NCI-H128 (cell line): ENCODE results near the gene SEPTIN5.
"Not testable (repeated sequence)": the region's sequence is repeated elsewhere in the genome, so short reads cannot be mapped to it uniquely, and the experiment has no call there.

Experiments used
- DNase-seq: peaks from one replicate; lab custom pipeline; 2025; ENCODE audit not compliant: unreplicated experiment; lab: John Stamatoyannopoulos, UW

SEPTIN5 gene

GRCh38 chr22:19719488-19720021, 5.3 kb downstream of the SEPTIN5 start:
- no peak for DNase-seq

- DNase-seq = no peak
Observed at GRCh38 chr22:19720150-19720827, 6.0 kb downstream of the SEPTIN5 start.

GRCh38 chr22:19720999-19721329, 6.7 kb downstream of the SEPTIN5 start:
- no peak for DNase-seq

- no peak for DNase-seq
Observed at GRCh38 chr22:19721330-19722177, 7.3 kb downstream of the SEPTIN5 start.

- no peak for DNase-seq
Observed at GRCh38 chr22:19722178-19722981, 8.1 kb downstream of the SEPTIN5 start.

GRCh38 chr22:19722982-19723231, 8.6 kb downstream of the SEPTIN5 start:
- DNase-seq = no peak

GRCh38 chr22:19723232-19723982, 9.1 kb downstream of the SEPTIN5 start, which contains the start of gene GP1BB:
TSS of gene GP1BB (plus strand) at chr22:19723539. CDS start at chr22:19723570, 31 bp downstream.
- no peak for DNase-seq

- no peak for DNase-seq
Observed at GRCh38 chr22:19723983-19724827, 9.9 kb downstream of the SEPTIN5 start.

GRCh38 chr22:19724927-19725661, 10.8 kb downstream of the SEPTIN5 start:
- DNase-seq = no peak

- not testable (repeated sequence) for DNase-seq
Observed at GRCh38 chr22:19726064-19726788, 11.9 kb downstream of the SEPTIN5 start.

GRCh38 chr22:19727310-19728150, 13.2 kb downstream of the SEPTIN5 start:
- no peak for DNase-seq

- DNase-seq = no peak
Observed at GRCh38 chr22:19728271-19728670, 14.0 kb downstream of the SEPTIN5 start.

GRCh38 chr22:19728836-19729235, 14.5 kb downstream of the SEPTIN5 start:
- no peak for DNase-seq

GRCh38 chr22:19729507-19729906, 15.2 kb downstream of the SEPTIN5 start:
- DNase-seq = no peak

- DNase-seq = no peak
Observed at GRCh38 chr22:19730198-19730597, 15.9 kb downstream of the SEPTIN5 start.

GRCh38 chr22:19730655-19731360, 16.5 kb downstream of the SEPTIN5 start:
- DNase-seq = peak; percentile 60
